ENCODE data around the gene BATF3. TPM values are rescaled to one million over a fixed set of nuclear protein-coding genes. Genes with fewer than 3 reads are reported as not detected.

Gene BATF3
- total RNA-seq, 1 donor from 2014 or later = 0.68 TPM

- no peak for ATAC-seq
Measured at GRCh38 chr1:212703991-212704564, 4.4 kb upstream of the BATF3 start.

GRCh38 chr1:212702672-212703071, 3.0 kb upstream of the BATF3 start:
- ATAC-seq = no peak

- ATAC-seq = no peak
Measured at GRCh38 chr1:212701910-212702309, 2.3 kb upstream of the BATF3 start.

- no peak for ATAC-seq
Measured at GRCh38 chr1:212700892-212701819, 1.5 kb upstream of the BATF3 start.

GRCh38 chr1:212700223-212700891, 717 bp upstream of the BATF3 start:
- peak; percentile 19 for ATAC-seq

- ATAC-seq = peak; percentile 69
Measured at GRCh38 chr1:212699104-212699624, 476 bp downstream of the BATF3 start.

- no peak for ATAC-seq
Measured at GRCh38 chr1:212698467-212699103, 1.1 kb downstream of the BATF3 start.

GRCh38 chr1:212696721-212697331, 2.8 kb downstream of the BATF3 start:
- ATAC-seq = no peak

- ATAC-seq = no peak
Measured at GRCh38 chr1:212692774-212693644, 6.6 kb downstream of the BATF3 start.

GRCh38 chr1:212691561-212692071, 8.0 kb downstream of the BATF3 start:
- ATAC-seq = no peak

GRCh38 chr1:212690816-212691403, 8.7 kb downstream of the BATF3 start:
- no peak for ATAC-seq

GRCh38 chr1:212689758-212690529, 9.7 kb downstream of the BATF3 start:
- ATAC-seq = no peak

- no peak for ATAC-seq
Measured at GRCh38 chr1:212689196-212689725, 10.4 kb downstream of the BATF3 start.

- no peak for ATAC-seq
Measured at GRCh38 chr1:212688341-212689047, 11.1 kb downstream of the BATF3 start.

GRCh38 chr1:212687811-212688210, 11.8 kb downstream of the BATF3 start:
- no peak for ATAC-seq

GRCh38 chr1:212686591-212686990, 13.0 kb downstream of the BATF3 start:
- ATAC-seq = no peak

- no peak for ATAC-seq
Measured at GRCh38 chr1:212686069-212686468, 13.6 kb downstream of the BATF3 start.

- ATAC-seq = no peak
Measured at GRCh38 chr1:212685429-212685828, 14.2 kb downstream of the BATF3 start.

Data from esophagus mucosa (tissue), 1 donor.